Testis (tissue), 3 donors: Measurements from ENCODE around the gene SCMH1. TPM values are rescaled to one million over a fixed set of nuclear protein-coding genes. Genes with fewer than 3 reads are reported as not detected.
A peak's percentile ranks its signal among the peaks of the same experiment; 100 is the strongest.

ENCODE experiments used
- DNase-seq: peaks from one replicate; pipeline ENCODE4 v3.0.0-alpha.2; 2019
- H3K27ac ChIP-seq, 2 donors: fragments of 200-600 bp; sonication (generic); one replicate each; pipeline ENCODE4 v1.5.1; 2019
- H3K27me3 ChIP-seq: fragments of 200-600 bp; sonication (generic); one replicate; pipeline ENCODE4 v1.5.1; 2019
- H3K36me3 ChIP-seq: fragments of 200-600 bp; sonication (generic); one replicate; pipeline ENCODE4 v1.5.1; 2017; ENCODE audit warnings: low read depth; ENCODE audit errors: missing control alignments
- H3K4me1 ChIP-seq: fragments of 200-600 bp; sonication (generic); one replicate; pipeline ENCODE4 v1.5.1; 2019
- H3K4me3 ChIP-seq, 2 donors: fragments of 200-600 bp; sonication (generic); one replicate each; pipeline ENCODE4 v1.5.1; 2017 to 2019
- H3K9me3 ChIP-seq: fragments of 200-600 bp; sonication (generic); one replicate; pipeline ENCODE4 v1.5.1; 2017
- CTCF ChIP-seq, 3 experiments: fragments of 450-650 bp in 2 of 3; fragments of 200-600 bp in 1 of 3; sonication (generic) in 1 of 3; IDR thresholded peaks; one replicate each; pipeline ENCODE4 v1.5.1; 2016 to 2019; ENCODE audit warnings: antibody characterized with exemption in 3 of 3, mild to moderate bottlenecking in 2 of 3, moderate library complexity in 1 of 3
- POLR2A ChIP-seq: fragments of 450-650 bp; IDR thresholded peaks from one replicate; pipeline ENCODE4 v1.6.1; 2017; ENCODE audit warnings: antibody characterized with exemption, mild to moderate bottlenecking, moderate library complexity
- WGBS, 2 donors: methylation state at CpG; one replicate each; pipeline ENCODE4 v1.1.5; 2018; 5-methylcytosine and 5-hydroxymethylcytosine counted together
- intact Hi-C: fragments of 100-400 bp; cut with DNase I; formaldehyde crosslinking; loops from one replicate; pipeline ENCODE4 v1.15.1; 2023; ENCODE audit warnings: low total_unique reads
- polyA plus RNA-seq: library from polyadenylated mRNA; stranded (reverse); fragments of 350-450 nt; fragmentation: Illumina TruSeq; extraction: RNeasy Lipid Tissue Mini Kit (QIAGEN cat#74804); gene quantifications from one replicate; pipeline ENCODE4 v1.2.3, GENCODE V29; 2014; ENCODE audit warnings: low read depth, low replicate concordance; ENCODE audit not compliant: insufficient read depth
- total RNA-seq, 2 donors: library from RNA; depleted of rRNA; stranded (reverse); fragments of >200 nt; gene quantifications; one replicate each; pipeline ENCODE4 v1.2.3, GENCODE V29; 2016

Gene SCMH1
- total and polyA plus RNA-seq, 3 donors from 2014 or later: 60.8 to 79.7 (median 79.0) TPM

DNA sequence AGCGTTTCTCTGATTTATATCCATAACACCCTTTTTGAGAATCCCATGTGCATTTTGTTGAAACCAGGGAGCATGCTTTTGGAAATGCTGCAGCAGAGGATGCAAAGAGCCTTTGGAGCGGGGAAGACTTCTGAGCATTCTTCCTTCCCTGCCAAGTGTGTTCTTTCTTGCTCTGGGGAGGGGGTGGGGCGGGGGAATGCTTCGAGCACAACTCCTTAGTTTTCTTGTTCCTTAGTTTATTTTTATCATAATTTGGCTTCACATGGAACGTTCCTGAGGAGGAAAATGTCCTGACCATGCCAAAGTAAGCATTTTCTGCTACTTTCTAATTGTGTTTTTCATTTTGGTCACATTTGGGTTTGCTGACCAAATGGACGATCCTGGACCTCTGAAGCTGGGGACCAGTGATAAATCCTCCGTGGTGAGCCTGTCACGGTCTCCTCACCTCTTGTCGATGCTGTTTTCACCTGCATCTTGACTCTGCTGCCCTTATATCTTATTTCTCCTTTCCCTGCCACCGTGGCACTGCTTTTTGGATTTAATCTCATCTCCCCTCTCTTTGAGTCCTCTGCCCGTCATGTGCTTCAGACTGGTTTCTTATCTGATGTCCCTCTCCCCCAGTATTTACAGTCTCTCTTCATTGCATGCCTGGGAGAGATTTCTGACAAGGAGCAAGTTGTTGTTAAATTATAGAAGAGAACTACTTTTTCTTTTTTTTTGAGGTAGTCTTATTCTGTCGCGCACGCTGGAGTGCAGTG, 260.2 kb downstream of the SCMH1 start:
- Histone ChIP-seq H3K4me1 (peaks cover 35% of the 10 kb centered on the region), H3K36me3 (no peaks in the 10 kb centered on the region), H3K4me3 (no peak overlapping the region), H3K27ac (peak overlapping the region; percentile 28 to 96), H3K9me3 (no peaks in the 10 kb centered on the region), H3K27me3 (no peaks in the 10 kb centered on the region)
- peak; percentile 54 for DNase-seq
- 20 to 28% methylated on average over 14 of the region's 14 CpGs for WGBS, 2 donors
- intact Hi-C loops: no loop called here
- no peak for TF ChIP-seq CTCF (IDR thresholded peaks at IDR 0.05)
- TF ChIP-seq POLR2A: no peak

DNA sequence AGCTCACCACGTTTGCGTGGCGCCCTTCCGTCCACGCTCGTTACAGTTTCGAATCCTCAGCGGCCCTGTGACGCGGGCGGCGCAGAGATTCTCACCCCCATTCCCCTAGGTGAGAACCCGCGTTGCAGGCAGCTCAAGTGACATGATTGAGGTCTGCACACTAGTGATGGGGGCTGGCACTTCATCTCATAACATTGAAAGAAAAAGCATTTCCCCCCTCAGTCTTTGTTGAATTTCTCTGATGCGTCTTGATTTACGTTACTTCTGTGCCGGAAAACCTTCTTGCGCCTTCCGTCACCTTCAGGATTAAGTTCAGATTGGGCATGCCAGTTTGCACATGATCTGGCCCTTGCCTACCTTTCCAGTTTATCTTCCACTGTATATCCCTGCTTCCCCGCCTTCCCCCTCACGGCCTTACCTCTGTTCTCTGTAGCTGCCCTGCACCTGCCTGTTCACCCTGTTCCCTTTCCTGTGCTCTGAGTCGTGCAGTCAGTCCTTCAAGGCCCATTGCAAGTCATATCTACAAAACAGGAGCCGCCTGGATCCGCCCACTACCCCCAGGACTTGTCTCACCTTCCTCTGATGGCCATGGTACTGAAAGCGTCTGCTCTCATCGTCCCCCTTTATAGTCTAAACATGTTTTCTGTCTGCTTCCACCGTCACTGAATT, 261.5 kb downstream of the SCMH1 start:
- H3K27me3 ChIP-seq: no peaks in the 10 kb centered on the region
- peak overlapping the region; percentile 66 to 76 for H3K4me3 ChIP-seq
- no peaks in the 10 kb centered on the region for H3K9me3 ChIP-seq
- H3K27ac ChIP-seq: peak overlapping the region; percentile 60 to 96
- peaks cover 25% of the 10 kb centered on the region for H3K4me1 ChIP-seq
- no peak for TF ChIP-seq CTCF (IDR thresholded peaks at IDR 0.05)
- no peak for TF ChIP-seq POLR2A
- H3K36me3 ChIP-seq: no peaks in the 10 kb centered on the region
- intact Hi-C loops: no loop called here
- DNase-seq: peak; percentile 33
- WGBS, 2 donors: 36 to 41% methylated on average over 14 to 27 of the region's 27 CpGs

DNA sequence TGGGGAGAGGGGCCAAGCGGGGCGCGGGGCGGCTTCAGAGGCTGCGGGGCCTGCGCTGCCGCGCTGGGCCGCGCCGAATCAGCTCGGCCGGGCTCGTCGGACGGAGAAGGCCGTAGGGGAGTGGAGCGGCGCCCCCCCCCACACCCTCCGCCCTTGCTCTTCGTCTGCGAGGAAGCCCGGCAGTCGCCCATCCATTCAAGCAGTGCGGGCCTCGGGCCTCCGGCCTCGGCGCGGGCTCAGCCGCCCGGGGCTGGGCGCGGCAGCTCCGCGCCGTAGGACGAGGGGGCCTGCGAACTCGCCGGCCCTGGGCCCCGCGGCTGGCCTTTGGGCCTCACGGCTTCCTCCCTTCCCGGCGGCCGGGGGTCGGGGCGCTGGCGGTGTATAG, 262.0 kb downstream of the SCMH1 start:
- intact Hi-C loops: no loop called here
- no peak for DNase-seq
- 4 to 5% methylated on average over 4 to 24 of the region's 50 CpGs for WGBS, 2 donors
- peak overlapping the region; percentile 60 to 96 for H3K27ac ChIP-seq
- H3K36me3 ChIP-seq: no peaks in the 10 kb centered on the region
- H3K4me3 ChIP-seq: peak overlapping the region; percentile 66 to 76
- H3K27me3 ChIP-seq: no peaks in the 10 kb centered on the region
- TF ChIP-seq POLR2A: no peak
- no peak for TF ChIP-seq CTCF (IDR thresholded peaks at IDR 0.05)
- H3K4me1 ChIP-seq: peaks cover 22% of the 10 kb centered on the region
- no peaks in the 10 kb centered on the region for H3K9me3 ChIP-seq

GRCh38 chr1:40979241-40980067, 262.7 kb downstream of the SCMH1 start, which contains the start of gene CTPS1:
Gene CTPS1, plus strand, starts transcription at chr1:40979696. Its CDS starts 3,595 bp downstream, at chr1:40983291.
- TF ChIP-seq CTCF (IDR thresholded peaks at IDR 0.05): no peak
- no peak for TF ChIP-seq POLR2A
- WGBS, 2 donors: 0 to 1% methylated on average over 14 to 54 of the region's 96 CpGs

More at GRCh38 chr1:40979241-40980067, 262.7 kb downstream of the SCMH1 start, which contains the start of gene CTPS1:
- Histone ChIP-seq H3K36me3 (no peaks in the 10 kb centered on the region), H3K4me1 (peaks cover 16% of the 10 kb centered on the region), H3K27me3 (no peaks in the 10 kb centered on the region), H3K27ac (peak within 1 kb of the TSS; percentile 93 to 96), H3K4me3 (peak within 1 kb of the TSS; percentile 66 to 76), H3K9me3 (no peaks in the 10 kb centered on the region)
- intact Hi-C loops: no loop called here
- DNase-seq: peak; percentile 95
